HepG2 (cell line): ENCODE data around the gene VAMP8. TPM values are rescaled to one million over a fixed set of nuclear protein-coding genes. Genes with fewer than 3 reads are reported as not detected.
A peak's percentile ranks its signal among the peaks of the same experiment; 100 is the strongest.

Experiments used
- ARNTL ChIP-seq: sonication (generic); formaldehyde crosslinking; IDR thresholded peaks from 2 replicates; pipeline ENCODE4 v1.4.0; 2020; ENCODE audit warnings: mild to moderate bottlenecking, missing genetic modification reagents
- KLF12 ChIP-seq: sonication (generic); formaldehyde crosslinking; IDR thresholded peaks from 2 replicates; pipeline ENCODE4 v1.4.0; 2020; ENCODE audit warnings: missing genetic modification reagents, borderline replicate concordance
- MAFG ChIP-seq: sonication (generic); formaldehyde crosslinking; IDR thresholded peaks from 2 replicates; pipeline ENCODE4 v1.5.1; 2020; ENCODE audit warnings: mild to moderate bottlenecking, missing genetic modification reagents
- MLX ChIP-seq: IDR thresholded peaks from 2 replicates; pipeline ENCODE4 v1.6.1; 2016
- RERE ChIP-seq: IDR thresholded peaks from 2 replicates; pipeline ENCODE4 v1.6.1; 2016; ENCODE audit warnings: low read depth, missing genetic modification reagents, missing compliant biosample characterization
- RORA ChIP-seq: sonication (generic); formaldehyde crosslinking; IDR thresholded peaks from 2 replicates; pipeline ENCODE4 v1.5.0; 2020; ENCODE audit warnings: mild to moderate bottlenecking, missing genetic modification reagents, moderate library complexity
- SAP130 ChIP-seq: IDR thresholded peaks from 2 replicates; pipeline ENCODE4 v1.6.1; 2016; ENCODE audit warnings: low read depth
- SETDB1 ChIP-seq: sonication (generic); formaldehyde crosslinking; IDR thresholded peaks from 2 replicates; pipeline ENCODE4 v1.5.1; 2020; ENCODE audit warnings: missing genetic modification reagents, mild to moderate bottlenecking, borderline replicate concordance
- SNRNP70 ChIP-seq: fragments of 200-400 bp; formaldehyde crosslinking; IDR thresholded peaks from 2 replicates; pipeline ENCODE4 v1.6.1; 2017; ENCODE audit warnings: mild to moderate bottlenecking, low read depth, low read length, moderate library complexity
- SP4 ChIP-seq: sonication (generic); formaldehyde crosslinking; IDR thresholded peaks from 2 replicates; pipeline ENCODE4 v1.8.1; 2023; ENCODE audit warnings: mild to moderate bottlenecking, missing genetic modification reagents
- TOPORS ChIP-seq: sonication (generic); formaldehyde crosslinking; IDR thresholded peaks from 2 replicates; pipeline ENCODE4 v1.8.0; 2023; ENCODE audit warnings: mild to moderate bottlenecking, missing genetic modification reagents
- ZFY ChIP-seq: sonication (generic); formaldehyde crosslinking; IDR thresholded peaks from 2 replicates; pipeline ENCODE4 v1.4.0; 2020; ENCODE audit warnings: missing genetic modification reagents
- ZNF451 ChIP-seq: sonication (generic); formaldehyde crosslinking; IDR thresholded peaks from 2 replicates; pipeline ENCODE4 v1.5.0; 2020; ENCODE audit warnings: mild to moderate bottlenecking, missing genetic modification reagents
- ZNF652 ChIP-seq: IDR thresholded peaks from 2 replicates; pipeline ENCODE4 v1.6.1; 2016; ENCODE audit warnings: low read depth, borderline replicate concordance
- ZNF770 ChIP-seq: sonication (generic); formaldehyde crosslinking; IDR thresholded peaks from 2 replicates; pipeline ENCODE4 v1.5.0; 2020; ENCODE audit warnings: mild to moderate bottlenecking, missing genetic modification reagents
- polyA plus RNA-seq, 8 experiments: library from polyadenylated mRNA; depleted of rRNA in 3 of 8; stranded (reverse) in 7 of 8; unstranded in 1 of 8; fragments of >200 nt; fragmentation: Illumina TruSeq in 4 of 8; extraction: Trizol in 4 of 8; gene quantifications; 2 replicates each; pipeline versions ENCODE4 v1.2.1 to v1.2.3, GENCODE V29; 2011 to 2016; ENCODE audit warnings: low read depth in 4 of 8, missing spikeins in 1 of 8, mixed read lengths in 1 of 8; ENCODE audit not compliant: insufficient read depth in 1 of 8
- total RNA-seq, 5 experiments: library from RNA; depleted of rRNA; stranded (reverse); fragments of >200 nt; fragmentation: Illumina TruSeq; extraction: Trizol; gene quantifications; 2 replicates each; pipeline ENCODE4 v1.2.3, GENCODE V29; 2016; ENCODE audit warnings: low read depth in 1 of 5
- TF ChIP-seq, protein P1 (sequence below): sonication (generic); formaldehyde crosslinking; IDR thresholded peaks from 2 replicates; pipeline ENCODE4 v1.4.0; 2020; ENCODE audit warnings: low read depth, missing genetic modification reagents
- TF ChIP-seq, protein P2 (sequence below): sonication (generic); formaldehyde crosslinking; IDR thresholded peaks from 2 replicates; pipeline ENCODE4 v1.4.0; 2020; ENCODE audit warnings: missing genetic modification reagents

VAMP8 gene
- total and polyA plus RNA-seq, 2 of the 13 experiments (the other 11 are each of a cell fraction or from before 2014, with no cell fraction given), result 83.3 to 157 TPM

- TF ChIP-seq, protein P1, sequence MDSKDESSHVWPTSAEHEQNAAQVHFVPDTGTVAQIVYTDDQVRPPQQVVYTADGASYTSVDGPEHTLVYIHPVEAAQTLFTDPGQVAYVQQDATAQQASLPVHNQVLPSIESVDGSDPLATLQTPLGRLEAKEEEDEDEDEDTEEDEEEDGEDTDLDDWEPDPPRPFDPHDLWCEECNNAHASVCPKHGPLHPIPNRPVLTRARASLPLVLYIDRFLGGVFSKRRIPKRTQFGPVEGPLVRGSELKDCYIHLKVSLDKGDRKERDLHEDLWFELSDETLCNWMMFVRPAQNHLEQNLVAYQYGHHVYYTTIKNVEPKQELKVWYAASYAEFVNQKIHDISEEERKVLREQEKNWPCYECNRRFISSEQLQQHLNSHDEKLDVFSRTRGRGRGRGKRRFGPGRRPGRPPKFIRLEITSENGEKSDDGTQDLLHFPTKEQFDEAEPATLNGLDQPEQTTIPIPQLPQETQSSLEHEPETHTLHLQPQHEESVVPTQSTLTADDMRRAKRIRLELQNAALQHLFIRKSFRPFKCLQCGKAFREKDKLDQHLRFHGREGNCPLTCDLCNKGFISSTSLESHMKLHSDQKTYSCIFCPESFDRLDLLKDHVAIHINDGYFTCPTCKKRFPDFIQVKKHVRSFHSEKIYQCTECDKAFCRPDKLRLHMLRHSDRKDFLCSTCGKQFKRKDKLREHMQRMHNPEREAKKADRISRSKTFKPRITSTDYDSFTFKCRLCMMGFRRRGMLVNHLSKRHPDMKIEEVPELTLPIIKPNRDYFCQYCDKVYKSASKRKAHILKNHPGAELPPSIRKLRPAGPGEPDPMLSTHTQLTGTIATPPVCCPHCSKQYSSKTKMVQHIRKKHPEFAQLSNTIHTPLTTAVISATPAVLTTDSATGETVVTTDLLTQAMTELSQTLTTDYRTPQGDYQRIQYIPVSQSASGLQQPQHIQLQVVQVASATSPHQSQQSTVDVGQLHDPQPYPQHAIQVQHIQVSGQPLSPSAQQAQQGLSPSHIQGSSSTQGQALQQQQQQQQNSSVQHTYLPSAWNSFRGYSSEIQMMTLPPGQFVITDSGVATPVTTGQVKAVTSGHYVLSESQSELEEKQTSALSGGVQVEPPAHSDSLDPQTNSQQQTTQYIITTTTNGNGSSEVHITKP (CRISPR knock-in tag), result peak; percentile 67
- TF ChIP-seq SETDB1 (CRISPR knock-in tag) (no peak), MLX (CRISPR knock-in tag) (peak; percentile 87), SP4 (CRISPR knock-in tag) (no peak; the same call in 1 of the 2 replicates), ZNF770 (CRISPR knock-in tag) (0 out of 2 replicates have a peak, but pooled peaks have one; percentile 23), ARNTL (CRISPR knock-in tag) (peak; percentile 87), SNRNP70 (no peak), ZNF652 (peak; percentile 90), RORA (CRISPR knock-in tag) (no peak), RERE (CRISPR knock-in tag) (no peak), TOPORS (CRISPR knock-in tag) (peak; percentile 22), KLF12 (CRISPR knock-in tag) (no peak), ZNF451 (CRISPR knock-in tag) (no peak; the same call in 1 of the 2 replicates), MAFG (no peak), SAP130 (peak; percentile 79), ZFY (CRISPR knock-in tag) (peak; percentile 56)
- TF ChIP-seq, protein P2, sequence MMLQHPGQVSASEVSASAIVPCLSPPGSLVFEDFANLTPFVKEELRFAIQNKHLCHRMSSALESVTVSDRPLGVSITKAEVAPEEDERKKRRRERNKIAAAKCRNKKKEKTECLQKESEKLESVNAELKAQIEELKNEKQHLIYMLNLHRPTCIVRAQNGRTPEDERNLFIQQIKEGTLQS (CRISPR knock-in tag), result no peak; the same call in 1 of the 2 replicates
Observed at GRCh38 chr2:85539361-85540132, 37.8 kb upstream of the VAMP8 start (continued).
